GM08714 (cell line): Measurements from ENCODE around the gene ASS1.

Experiments
- H3K4me3 ChIP-seq: fragments of 200-500 bp; sonication (Bioruptor generic); 2 replicates; pipeline ENCODE4 v1.5.1; 2014; ENCODE audit warnings: mild to moderate bottlenecking, low read length, inconsistent platforms
- ZNF274 ChIP-seq: IDR thresholded peaks from 2 replicates; pipeline ENCODE4 v1.6.1; 2012; ENCODE audit warnings: mild to moderate bottlenecking, low read depth, low read length

Gene ASS1

DNA sequence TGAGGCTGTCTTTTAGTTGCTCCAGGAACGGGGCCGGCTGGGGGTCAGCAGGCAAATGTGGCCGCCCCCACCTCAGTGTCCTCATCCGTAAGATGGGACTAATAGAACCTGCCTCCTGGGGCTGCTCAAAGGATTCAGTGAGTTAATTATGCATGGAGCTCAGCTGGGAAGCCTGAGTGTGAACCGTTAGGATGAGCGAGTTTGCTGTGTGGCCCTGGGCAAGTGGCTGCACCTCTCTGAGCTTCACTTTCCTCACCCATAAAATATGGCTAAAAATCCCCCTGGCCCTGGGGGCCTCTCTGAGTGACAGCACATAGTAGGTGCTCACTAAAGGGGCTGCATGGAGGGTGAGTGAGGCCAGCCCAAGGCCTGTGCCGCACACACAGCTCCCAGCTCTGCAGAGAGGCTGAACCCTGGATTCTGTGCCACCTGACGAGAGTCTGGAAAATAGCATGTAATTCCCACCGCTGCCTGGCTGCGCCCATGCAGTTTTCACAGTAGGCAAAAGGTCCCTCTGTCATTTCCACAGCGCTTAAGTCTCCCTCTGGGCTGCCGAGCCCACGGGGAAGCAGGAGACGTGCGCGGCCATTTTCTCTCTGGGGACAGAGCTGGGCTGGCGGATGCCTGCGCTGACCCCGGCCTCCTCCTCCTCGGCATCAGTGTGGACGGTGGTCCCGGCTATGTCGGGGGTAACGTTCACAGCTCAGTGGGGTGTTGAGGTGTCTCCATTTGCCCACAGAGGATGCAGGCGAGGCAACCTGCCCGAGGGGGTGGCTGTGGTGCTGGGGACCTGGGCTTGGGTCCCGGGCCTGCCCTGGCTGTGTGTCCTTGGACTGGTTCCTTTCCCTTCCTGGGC lies 18.2 kb downstream of the ASS1 start:
- no peak overlapping the region for H3K4me3 ChIP-seq
- TF ChIP-seq ZNF274, result no peak

DNA sequence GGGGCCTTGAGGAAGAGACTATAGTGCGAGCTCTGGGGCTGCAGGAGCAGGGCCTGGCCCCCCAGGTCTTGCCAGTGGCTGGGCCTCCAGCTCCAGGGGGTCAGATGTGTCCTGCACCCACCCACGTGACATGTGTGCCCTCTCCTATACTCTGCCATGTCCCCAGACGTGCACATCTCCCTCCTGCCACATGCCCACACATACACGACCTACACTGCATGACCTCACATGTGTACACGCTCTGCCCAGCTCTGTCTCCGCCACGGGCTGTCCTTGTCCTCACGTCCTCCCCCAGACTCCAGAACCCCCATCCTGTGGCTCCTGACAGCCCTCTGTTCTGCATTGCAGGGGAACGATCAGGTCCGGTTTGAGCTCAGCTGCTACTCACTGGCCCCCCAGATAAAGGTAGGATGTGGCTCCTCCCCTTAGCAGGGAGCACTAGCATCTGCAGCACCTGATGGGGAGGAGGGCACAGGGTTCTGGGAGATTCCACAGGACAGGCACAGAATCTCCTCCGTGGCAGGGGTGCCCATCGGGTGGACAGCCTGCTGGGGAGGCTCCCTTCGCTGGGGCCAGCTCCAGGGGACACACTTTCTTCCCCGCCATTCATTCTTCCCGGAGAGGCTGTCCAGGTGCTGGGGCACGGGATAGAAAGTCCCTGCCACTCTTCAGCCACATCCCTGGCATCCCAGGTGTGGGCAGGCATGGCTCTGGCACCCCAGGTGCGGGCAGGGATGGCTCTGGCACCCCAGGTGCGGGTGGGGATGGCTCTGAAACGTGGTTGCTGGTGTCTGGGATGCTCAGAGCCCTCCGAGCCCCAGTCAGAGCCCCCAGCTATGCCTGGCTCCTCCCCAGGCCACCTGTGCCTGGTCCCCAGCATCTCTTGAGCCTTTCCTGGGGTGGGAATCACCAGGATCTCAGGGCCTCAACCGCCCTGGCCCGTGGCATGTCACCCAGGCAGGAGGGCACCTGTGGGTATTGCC lies 19.3 kb downstream of the ASS1 start:
- no peak for TF ChIP-seq ZNF274
- H3K4me3 ChIP-seq, result no peak overlapping the region

DNA sequence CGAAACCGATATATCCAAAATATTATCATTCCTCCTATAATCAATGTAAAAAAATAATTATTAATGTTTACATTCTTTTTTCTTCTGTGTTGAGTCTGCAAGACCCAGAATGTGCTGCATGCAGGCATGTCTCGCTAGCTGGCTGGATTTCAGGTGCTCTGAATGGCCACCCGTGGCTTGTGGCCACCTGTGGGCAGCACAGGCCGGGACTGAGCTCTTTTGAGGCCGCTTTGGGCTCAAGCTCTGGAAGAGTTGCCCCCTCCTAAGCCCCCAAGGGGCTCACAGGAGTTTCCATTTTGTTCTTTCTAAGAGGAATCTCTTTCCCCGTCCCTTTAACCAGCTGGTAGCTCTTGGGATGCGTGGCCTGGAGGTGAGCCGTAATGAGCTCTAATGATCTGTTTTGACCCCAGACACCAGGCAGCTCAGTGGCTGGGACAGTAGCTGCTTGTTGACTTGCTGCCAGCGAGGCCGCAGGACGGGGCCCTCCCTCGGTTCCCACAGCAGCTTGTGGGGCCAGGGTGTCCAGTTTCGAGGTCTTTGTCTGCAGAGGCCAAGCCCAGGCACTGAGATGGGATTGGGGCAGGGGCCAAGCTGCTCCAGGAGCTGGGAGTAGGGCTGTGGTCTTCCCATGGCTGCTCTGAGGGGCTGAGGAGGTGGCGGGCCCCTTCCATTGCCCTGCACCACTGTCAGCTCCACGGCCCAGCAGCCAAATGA lies 20.8 kb downstream of the ASS1 start:
- no peak overlapping the region for H3K4me3 ChIP-seq

DNA sequence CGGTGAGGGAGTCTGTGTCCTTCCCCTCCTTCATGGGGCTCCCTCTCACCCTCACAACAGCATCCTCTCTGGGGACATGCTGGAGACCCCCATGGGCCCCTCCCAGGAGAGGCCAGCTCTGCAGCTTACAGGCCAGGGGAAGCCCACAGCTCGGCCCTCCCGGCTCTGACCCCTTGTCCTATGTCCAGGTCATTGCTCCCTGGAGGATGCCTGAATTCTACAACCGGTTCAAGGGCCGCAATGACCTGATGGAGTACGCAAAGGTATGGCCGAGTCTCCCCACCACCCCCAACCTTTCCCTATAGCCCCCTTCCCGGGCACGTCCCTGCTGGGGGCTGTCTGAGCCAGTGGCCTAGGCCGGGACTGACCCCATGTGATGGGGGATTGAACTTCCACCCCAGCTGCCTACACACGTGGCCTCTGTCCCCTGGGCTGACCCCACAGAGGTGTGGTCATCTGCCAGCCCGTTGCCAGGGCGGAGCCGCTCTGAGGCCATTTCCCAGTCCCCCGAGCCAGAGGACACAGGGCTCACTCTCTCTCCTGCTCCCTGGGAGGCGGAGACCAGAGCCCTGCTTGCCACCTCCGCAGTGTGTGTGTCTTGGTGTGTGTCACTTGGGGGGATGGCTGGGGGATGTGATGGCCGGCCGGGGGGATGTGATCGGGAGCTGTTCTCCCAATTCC lies 21.9 kb downstream of the ASS1 start:
- no peak for TF ChIP-seq ZNF274
- H3K4me3 ChIP-seq, result no peak overlapping the region

More for the DNA sequence above, 20.8 kb downstream of the ASS1 start:
- TF ChIP-seq ZNF274, result no peak

DNA sequence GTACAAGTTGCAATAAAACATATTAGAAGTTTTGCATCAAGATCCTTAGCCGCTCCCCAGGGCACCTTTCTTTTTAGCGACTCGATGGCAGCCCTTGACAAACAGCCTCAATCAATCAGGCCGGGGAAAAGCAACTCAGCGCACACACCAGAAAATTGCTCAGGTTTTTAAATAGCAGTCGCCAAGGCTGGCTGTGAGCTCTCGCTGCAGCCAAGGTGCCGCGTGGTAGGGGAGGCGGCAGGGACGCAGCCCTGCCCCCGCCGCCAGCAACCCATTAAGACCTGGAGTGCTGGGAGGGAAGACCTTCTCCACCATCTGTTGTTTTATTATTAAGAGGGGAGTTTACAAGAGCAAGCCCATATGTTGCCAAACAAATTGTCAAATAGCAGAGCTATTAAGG lies 22.6 kb downstream of the ASS1 start:
- TF ChIP-seq ZNF274, result no peak
- no peak overlapping the region for H3K4me3 ChIP-seq

DNA sequence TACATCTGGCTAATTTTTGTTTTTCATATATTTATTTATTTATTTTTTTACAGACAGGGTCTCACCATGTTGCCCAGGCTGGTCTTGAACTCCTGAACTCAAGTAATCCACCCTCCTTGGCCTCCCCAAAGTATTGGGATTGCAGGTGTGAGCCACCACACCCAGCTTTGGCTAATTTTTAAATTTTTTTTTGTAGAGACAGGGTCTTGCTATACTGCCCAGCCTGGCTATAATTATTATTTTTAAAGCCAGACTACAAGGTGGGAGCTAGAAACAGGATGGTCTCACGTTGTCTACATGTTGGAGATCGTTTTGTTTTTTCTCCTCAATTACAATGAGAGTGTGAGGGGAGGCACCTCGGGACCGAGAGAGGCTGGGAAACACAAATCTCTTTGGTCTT lies 23.8 kb downstream of the ASS1 start:
- TF ChIP-seq ZNF274, result no peak
- H3K4me3 ChIP-seq, result no peak overlapping the region

DNA sequence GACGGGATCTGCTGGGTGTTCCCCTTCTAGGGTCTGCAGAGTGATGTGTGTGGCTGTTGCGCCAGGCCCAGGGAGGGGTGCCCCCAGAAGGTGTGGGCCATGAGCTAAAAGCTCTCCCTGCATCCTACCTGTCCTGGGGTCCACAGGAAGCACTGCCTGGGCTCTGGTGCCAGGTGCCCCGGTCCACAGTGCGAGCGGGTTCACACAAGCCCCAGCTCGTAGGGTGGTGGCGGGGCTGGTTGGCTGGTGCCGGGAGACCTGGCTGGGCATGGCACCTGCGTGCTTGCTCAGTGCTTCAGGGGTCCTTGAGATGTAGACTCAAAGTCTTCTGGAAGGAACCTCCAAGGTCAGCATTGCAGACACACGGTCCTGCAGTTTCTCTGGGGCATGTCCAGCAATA lies 25.5 kb downstream of the ASS1 start:
- TF ChIP-seq ZNF274, result no peak
- H3K4me3 ChIP-seq, result no peak overlapping the region

DNA sequence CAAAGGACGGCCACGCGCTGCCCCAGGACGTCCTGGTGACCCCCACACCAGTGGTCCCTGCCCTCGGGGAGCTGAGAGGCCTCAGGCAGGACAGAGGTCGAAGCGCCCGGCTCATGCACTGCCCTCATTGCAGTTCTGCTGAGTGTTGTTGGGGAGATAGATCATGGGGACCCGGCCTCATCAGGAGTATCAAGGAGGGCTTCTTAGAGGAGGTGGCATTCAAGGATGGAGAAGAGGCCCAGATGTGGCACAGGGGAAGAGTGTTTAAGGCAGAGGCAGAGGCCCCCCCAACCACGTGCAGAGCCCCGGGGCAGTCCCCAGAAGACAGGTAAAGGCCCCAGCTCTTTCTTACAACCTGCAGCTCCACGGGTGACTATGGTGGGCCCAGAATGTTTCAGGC lies 26.2 kb downstream of the ASS1 start:
- TF ChIP-seq ZNF274, result no peak
- no peak overlapping the region for H3K4me3 ChIP-seq

DNA sequence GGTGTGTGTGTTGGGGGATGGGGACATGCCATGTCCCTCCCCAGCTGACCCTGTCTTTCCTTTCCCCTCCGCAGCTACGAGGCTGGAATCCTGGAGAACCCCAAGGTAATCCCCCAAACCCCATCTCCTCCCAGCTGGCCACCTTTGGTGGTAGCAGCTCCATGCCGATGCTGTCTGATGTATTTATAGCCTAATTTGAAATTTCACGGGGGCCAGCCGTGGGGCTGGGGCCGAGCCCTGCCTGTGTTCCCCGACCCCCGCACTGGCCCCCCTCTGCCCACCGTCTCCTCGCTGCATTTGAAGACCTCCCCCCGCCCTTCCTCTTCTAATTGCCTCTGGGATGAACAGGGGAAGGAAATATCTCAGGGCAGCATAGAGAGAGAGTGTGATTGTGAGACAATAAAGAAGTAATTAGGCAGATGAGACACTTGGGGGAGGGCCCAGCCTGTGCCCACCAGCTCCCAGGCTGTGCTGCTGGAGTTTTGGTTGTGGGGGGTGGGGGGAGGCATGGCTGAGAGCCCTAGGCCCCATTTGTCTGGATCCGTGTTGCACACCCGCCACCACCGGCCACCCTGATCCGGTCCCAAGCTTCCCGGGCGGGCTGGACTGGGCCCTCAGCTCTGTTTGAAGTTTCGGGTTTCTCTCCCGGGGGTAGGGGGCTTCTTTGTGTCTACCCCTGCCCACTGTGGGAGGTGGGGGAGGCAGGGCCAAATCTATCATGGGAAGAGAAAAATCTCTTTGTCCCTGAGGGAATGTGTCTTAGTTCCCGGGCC lies 26.8 kb downstream of the ASS1 start:
- H3K4me3 ChIP-seq, result no peak overlapping the region
- TF ChIP-seq ZNF274, result no peak

DNA sequence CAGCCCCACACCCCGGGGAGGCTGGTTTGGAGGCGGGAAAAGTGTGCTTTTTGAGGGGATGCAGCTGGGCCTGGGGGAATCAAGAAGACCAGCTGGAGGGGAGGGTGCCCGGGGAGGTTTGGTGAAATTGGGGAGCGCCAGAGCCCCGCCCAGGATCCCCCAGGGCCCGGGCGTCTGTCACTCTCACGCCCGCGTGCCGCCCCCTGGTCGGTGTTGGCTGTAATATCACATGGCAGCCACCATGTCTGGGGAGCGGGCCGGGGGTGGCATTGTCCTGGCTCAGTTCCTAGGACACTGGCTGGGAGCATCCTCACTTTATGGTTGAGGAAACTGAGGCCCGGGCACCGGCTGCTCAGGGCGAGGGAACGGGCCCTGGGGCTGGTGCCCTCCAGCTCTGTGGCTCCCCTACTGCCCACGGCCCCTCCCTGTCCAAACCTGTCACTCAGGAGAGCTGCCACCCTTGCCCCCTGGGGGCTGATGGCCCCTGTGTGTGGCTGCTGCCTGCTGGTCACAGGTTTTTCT lies 27.5 kb downstream of the ASS1 start:
- TF ChIP-seq ZNF274, result no peak
- no peak overlapping the region for H3K4me3 ChIP-seq

DNA sequence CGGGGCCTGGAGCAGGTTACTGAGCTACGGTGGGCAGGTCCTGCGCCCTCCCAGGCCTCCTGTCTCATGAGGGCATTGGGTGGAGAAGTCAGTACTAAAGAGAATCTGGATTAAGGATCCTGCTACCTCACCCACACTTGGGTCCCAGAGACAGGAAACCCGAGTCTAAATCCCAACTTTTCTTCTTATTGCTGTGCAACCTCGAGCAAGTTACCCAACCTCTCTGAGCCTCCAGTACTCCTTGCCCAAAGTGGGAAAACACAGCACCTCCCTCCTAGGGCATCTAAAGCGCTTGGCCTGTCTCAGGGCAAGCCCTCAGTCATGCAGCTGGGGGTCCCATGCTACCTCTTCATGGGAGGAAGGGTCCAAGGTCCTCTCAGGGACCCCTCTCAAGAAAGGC lies 28.2 kb downstream of the ASS1 start:
- TF ChIP-seq ZNF274, result no peak
- H3K4me3 ChIP-seq, result no peak overlapping the region

DNA sequence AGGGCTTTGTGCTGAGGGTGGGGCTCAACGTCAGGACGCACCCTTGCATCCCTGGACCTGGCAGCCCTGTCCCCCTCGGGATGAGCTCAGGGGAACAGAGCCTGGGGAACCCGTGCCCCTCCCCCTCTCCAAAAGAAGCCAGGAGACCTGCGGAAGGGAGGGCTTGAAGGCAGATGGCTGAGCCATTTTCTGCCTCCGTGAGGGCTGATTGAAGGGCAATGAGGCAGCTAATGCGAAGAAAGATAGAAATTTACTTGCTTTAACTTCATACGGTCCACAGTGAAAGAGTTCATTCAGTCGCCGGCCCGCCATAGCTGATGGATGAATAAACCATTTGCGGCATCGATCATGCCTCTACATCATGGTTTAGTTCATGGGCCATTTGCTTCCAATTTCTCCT lies 28.8 kb downstream of the ASS1 start:
- no peak for TF ChIP-seq ZNF274
- no peak overlapping the region for H3K4me3 ChIP-seq

DNA sequence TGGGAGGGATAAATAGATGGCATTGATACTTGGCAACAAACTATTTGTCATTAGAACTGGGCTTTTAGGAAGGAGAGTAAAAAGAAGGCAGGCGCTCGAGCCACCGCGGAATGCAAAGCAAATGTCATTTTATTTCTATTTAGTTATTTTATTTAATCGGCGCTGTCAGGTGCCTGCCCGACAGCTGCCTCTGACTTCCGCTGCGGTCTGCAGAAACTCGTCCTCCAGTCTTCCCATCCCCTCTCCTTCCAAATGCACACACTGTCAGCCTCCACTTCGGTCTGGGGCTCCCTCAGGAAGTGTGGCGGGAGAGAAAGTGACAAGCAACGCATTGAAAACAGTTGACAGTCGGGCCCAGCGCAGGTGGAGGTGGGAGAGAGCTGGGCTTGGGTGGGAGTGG lies 29.3 kb downstream of the ASS1 start:
- no peak for TF ChIP-seq ZNF274
- H3K4me3 ChIP-seq, result no peak overlapping the region
